PC-9 (cell line): ENCODE data around the gene MYOG. TPM values are rescaled to one million over a fixed set of nuclear protein-coding genes. Genes with fewer than 3 reads are reported as not detected.
A peak's percentile ranks its signal among the peaks of the same experiment; 100 is the strongest.

Source experiments
- BruUV-seq: library from RNA; stranded (reverse); fragments of 400-500 nt; replicated peaks from 2 replicates; lab custom pipeline; 2021; lab: Mats Ljungman, UMichigan
- CTCF ChIA-PET: fragments of 300-600 bp; sonication (Branson Sonifier 250); formaldehyde crosslinking; loops from one replicate; lab custom pipeline; 2022; ENCODE audit warnings: antibody characterized with exemption; lab: Charles Lee
- POLR2A ChIA-PET: fragments of 300-600 bp; sonication (Branson Sonifier 250); formaldehyde crosslinking; loops from one replicate; lab custom pipeline; 2022; ENCODE audit warnings: antibody characterized with exemption; ENCODE audit not compliant: unreplicated experiment; lab: Charles Lee
- DNase-seq, 2 experiments: peaks; one replicate each; pipeline versions ENCODE4 v3.0.0 to v3.0.0-alpha.2; 2015 to 2022; ENCODE audit warnings: mixed read lengths in 1 of 2
- H2AFZ ChIP-seq: fragments of 200-600 bp; sonication (generic); 2 replicates; pipeline ENCODE4 v1.8.1; 2017; ENCODE audit warnings: antibody characterized with exemption
- H3F3A ChIP-seq: fragments of 200-600 bp; sonication (generic); 2 replicates; pipeline ENCODE4 v1.8.1; 2017; ENCODE audit warnings: antibody characterized with exemption, mild to moderate bottlenecking, low read depth; ENCODE audit not compliant: insufficient read depth
- H3K27ac ChIP-seq: fragments of 200-600 bp; sonication (generic); 2 replicates; pipeline ENCODE4 v1.6.1; 2016; ENCODE audit warnings: mixed run types
- H3K27me3 ChIP-seq: fragments of 200-600 bp; sonication (generic); 2 replicates; pipeline ENCODE4 v1.6.1; 2016; ENCODE audit warnings: low read depth, mixed run types; ENCODE audit not compliant: insufficient read depth
- H3K36me3 ChIP-seq: fragments of 200-600 bp; sonication (generic); 2 replicates; pipeline ENCODE4 v1.6.1; 2016; ENCODE audit warnings: low read depth, mixed run types
- H3K4me1 ChIP-seq: fragments of 200-600 bp; sonication (generic); replicated peaks from 2 replicates; pipeline ENCODE4 v1.6.1; 2016; ENCODE audit warnings: mixed run types; ENCODE audit not compliant: insufficient read depth
- H3K4me2 ChIP-seq: fragments of 200-600 bp; sonication (generic); 2 replicates; pipeline ENCODE4 v1.6.1; 2017; ENCODE audit warnings: mixed run types
- H3K4me3 ChIP-seq: fragments of 200-600 bp; sonication (generic); 2 replicates; pipeline ENCODE4 v1.6.1; 2016; ENCODE audit warnings: mixed run types
- H3K79me2 ChIP-seq: fragments of 200-600 bp; sonication (generic); 2 replicates; pipeline ENCODE4 v1.6.1; 2017; ENCODE audit warnings: low read depth, mixed run types
- H3K9me2 ChIP-seq: fragments of 200-600 bp; sonication (generic); 2 replicates; pipeline ENCODE4 v1.8.1; 2017; ENCODE audit warnings: mild to moderate bottlenecking; ENCODE audit not compliant: insufficient read depth
- H3K9me3 ChIP-seq: fragments of 200-600 bp; sonication (generic); 2 replicates; pipeline ENCODE4 v1.8.1; 2016; ENCODE audit warnings: low read depth; ENCODE audit not compliant: insufficient read depth
- H4K20me1 ChIP-seq: fragments of 200-600 bp; sonication (generic); 2 replicates; pipeline ENCODE4 v1.8.1; 2017; ENCODE audit not compliant: insufficient read depth
- EZH2 ChIP-seq: fragments of 200-600 bp; sonication (generic); IDR thresholded peaks from 2 replicates; pipeline ENCODE4 v1.8.0; 2017; ENCODE audit warnings: antibody characterized with exemption, low read depth
- intact Hi-C: fragments of 100-400 bp; cut with micrococcal nuclease; formaldehyde crosslinking; loops from one replicate; pipeline ENCODE4 v1.10.0; 2022; ENCODE audit not compliant: unreplicated experiment
- total RNA-seq: library from RNA; stranded (reverse); gene quantifications from 2 replicates; pipeline ENCODE4 v1.2.3, GENCODE V29; 2021
- TF ChIP-seq, protein P1 (sequence below): fragments of 200-600 bp; sonication (generic); conservative IDR thresholded peaks from 2 replicates; pipeline ENCODE4 v1.6.1; 2017; ENCODE audit warnings: mixed run types, antibody characterized with exemption, mild to moderate bottlenecking, moderate library complexity

MYOG gene
- total RNA-seq, 1 experiment from 2014 or later = not detected

DNA sequence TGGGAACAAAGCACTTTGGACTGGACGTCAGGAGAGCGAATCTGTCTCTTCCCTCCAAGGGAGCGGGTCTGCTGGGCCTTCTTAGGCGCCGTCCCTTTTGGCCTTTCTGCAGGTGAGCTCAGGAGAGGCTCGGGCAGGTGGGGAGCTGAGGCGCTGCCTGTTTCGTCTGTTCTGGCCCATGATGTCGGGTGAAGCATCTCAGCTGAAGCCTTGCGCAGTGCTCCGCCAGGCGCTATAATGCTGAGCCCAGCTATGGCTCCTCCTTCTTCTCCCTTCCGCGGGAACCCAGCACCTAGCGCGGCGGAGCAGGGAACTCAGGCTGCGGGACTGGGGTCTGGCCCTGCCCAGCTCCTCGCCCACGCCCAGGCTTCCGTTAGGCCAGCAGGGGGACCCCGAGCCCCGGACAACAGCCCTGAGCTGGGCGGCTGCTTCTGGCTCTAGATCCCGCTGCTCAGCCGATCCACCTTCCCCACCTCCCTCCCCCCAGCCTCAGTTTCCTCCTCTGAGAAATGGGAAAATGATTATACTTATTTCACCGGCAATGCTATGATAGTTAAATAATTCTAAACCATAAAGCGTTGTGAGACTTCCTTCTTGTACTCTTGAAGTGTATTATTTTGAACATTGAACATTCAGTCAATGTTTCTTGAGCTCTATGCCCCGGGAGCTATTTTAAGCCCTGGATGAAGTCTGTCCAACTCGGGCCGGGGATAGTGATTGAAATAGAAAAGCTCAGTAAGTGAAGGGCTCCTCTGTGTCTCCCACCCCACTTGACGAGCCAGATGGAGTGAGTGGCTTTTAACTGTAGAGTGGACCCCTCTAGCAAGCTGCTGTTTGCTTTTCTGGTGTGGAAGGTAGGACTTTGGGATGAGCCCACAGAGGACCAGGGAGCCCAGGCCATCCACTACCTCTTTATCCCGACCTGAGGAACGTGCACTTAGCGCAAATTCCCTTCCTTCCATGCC, 32.1 kb upstream of the MYOG start:
- Histone ChIP-seq H2AFZ (no peak overlapping the region), H3K79me2 (no peaks in the 10 kb centered on the region), H3K9me2 (no peaks in the 10 kb centered on the region), H3K4me3 (no peak overlapping the region), H3K9me3 (no peaks in the 10 kb centered on the region), H3K27me3 (no peaks in the 10 kb centered on the region), H3F3A (no peaks in the 10 kb centered on the region), H3K4me2 (no peak overlapping the region), H3K27ac (no peak overlapping the region), H3K4me1 (no peaks in the 10 kb centered on the region), H4K20me1 (no peaks in the 10 kb centered on the region), H3K36me3 (no peaks in the 10 kb centered on the region)
- intact Hi-C loops = loop anchor here (1.0 to 2.0 kb wide), 4 partner anchors 54 to 151 kb away; no protein-coding TSS in a partner anchor
- POLR2A ChIA-PET = no interaction called here
- peak in 1 of 2 experiments; percentile 75 for DNase-seq
- no TSS peak for BruUV-seq
- CTCF ChIA-PET = interaction anchor here (0.5 to 2.4 kb wide), 14 partner anchors 10 to 151 kb away, joined by 3 to 20 read pairs (median 4); partner anchors contain the start of gene ADORA1
- TF ChIP-seq, protein P1, sequence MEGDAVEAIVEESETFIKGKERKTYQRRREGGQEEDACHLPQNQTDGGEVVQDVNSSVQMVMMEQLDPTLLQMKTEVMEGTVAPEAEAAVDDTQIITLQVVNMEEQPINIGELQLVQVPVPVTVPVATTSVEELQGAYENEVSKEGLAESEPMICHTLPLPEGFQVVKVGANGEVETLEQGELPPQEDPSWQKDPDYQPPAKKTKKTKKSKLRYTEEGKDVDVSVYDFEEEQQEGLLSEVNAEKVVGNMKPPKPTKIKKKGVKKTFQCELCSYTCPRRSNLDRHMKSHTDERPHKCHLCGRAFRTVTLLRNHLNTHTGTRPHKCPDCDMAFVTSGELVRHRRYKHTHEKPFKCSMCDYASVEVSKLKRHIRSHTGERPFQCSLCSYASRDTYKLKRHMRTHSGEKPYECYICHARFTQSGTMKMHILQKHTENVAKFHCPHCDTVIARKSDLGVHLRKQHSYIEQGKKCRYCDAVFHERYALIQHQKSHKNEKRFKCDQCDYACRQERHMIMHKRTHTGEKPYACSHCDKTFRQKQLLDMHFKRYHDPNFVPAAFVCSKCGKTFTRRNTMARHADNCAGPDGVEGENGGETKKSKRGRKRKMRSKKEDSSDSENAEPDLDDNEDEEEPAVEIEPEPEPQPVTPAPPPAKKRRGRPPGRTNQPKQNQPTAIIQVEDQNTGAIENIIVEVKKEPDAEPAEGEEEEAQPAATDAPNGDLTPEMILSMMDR = peak; percentile 83
- no peak for TF ChIP-seq EZH2

DNA sequence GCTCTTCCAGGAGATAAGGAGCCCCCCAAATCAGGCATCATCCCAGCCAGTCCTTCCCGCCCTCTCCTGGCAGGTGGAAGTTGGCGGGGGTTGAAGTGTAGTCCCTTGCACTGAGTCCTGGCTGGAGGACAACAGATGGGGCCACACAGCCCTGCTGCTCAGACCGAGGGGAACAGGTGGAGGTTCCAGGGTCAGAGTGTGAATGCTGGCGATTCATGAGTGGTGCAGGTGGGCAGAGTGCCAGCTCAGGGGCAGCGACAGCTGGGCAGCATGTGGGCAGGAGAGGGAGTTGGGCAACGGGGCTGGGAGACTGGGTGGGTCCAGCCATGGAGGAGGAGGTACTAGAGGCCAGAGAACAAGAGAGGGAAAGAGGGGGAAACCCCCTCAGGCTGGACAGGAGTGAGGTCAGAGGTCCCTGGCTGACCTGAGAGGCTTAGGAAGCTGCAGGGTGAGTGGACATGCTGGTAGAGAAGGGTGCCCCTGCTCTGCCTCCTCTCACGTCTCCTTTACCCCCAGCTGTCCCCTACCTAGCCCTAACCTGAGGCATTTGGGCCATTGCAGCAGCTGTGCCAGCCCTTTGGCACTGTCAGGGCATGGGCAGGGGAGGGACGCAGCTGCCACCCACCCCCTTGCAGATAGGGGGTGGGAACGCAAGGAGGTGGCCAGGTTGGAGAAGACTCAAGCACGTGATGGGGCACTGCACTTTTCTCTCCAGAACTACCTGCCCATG, 30.4 kb upstream of the MYOG start:
- intact Hi-C loops = loop anchor here (2.0 kb wide), 1 partner anchor 153 kb away; no protein-coding TSS in a partner anchor
- TF ChIP-seq, protein P1 = no peak
- no peak for TF ChIP-seq EZH2
- Histone ChIP-seq H3K4me3 (no peak overlapping the region), H4K20me1 (no peaks in the 10 kb centered on the region), H3K9me3 (no peaks in the 10 kb centered on the region), H3K9me2 (no peaks in the 10 kb centered on the region), H3K4me1 (no peaks in the 10 kb centered on the region), H3K36me3 (no peaks in the 10 kb centered on the region), H3K27me3 (no peaks in the 10 kb centered on the region), H3K79me2 (no peaks in the 10 kb centered on the region), H3F3A (no peaks in the 10 kb centered on the region), H3K27ac (no peak overlapping the region), H2AFZ (no peak overlapping the region), H3K4me2 (no peak overlapping the region)
- POLR2A ChIA-PET = no interaction called here
- BruUV-seq = no TSS peak
- CTCF ChIA-PET = no interaction called here
- no peak for DNase-seq

DNA sequence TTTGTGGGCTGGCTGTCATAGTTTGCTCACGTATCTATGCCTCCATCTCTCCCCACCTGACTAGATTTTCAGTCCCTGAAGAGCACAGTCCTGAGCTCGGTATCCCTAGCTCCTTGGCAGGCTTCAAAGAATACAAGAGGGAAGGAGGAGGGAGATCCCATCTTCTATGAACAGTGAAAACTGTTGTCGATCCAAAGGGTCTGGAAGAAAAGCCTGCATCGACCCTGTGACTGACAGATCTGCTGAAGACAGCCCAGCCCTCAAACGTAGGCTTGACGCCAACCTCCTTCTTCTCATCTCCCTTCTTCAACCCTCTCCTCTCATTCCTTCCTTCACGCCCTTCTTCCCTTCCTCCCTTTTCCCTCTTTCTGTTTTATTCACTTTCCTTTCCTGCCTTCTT, 28.4 kb upstream of the MYOG start:
- 0 out of 2 replicates have a peak, but pooled peaks cover 10% of the 10 kb centered on the region for H3K27me3 ChIP-seq
- TF ChIP-seq EZH2 = no peak
- TF ChIP-seq, protein P1 = no peak
- CTCF ChIA-PET = no interaction called here
- no peak overlapping the region for H3K27ac ChIP-seq
- no TSS peak for BruUV-seq
- no peak for DNase-seq
- H3K4me2 ChIP-seq = no peak overlapping the region
- H3K4me1 ChIP-seq = no peaks in the 10 kb centered on the region
- H2AFZ ChIP-seq = no peak overlapping the region
- no peaks in the 10 kb centered on the region for H3K36me3 ChIP-seq
- H3K9me3 ChIP-seq = no peaks in the 10 kb centered on the region
- intact Hi-C loops = no loop called here
- POLR2A ChIA-PET = no interaction called here
- H3K4me3 ChIP-seq = no peak overlapping the region
- no peaks in the 10 kb centered on the region for H3K79me2 ChIP-seq
- H3K9me2 ChIP-seq = no peaks in the 10 kb centered on the region
- no peaks in the 10 kb centered on the region for H3F3A ChIP-seq
- H4K20me1 ChIP-seq = no peaks in the 10 kb centered on the region
